ENCODE measurements around the gene PACC1. TPM values are rescaled to one million over a fixed set of nuclear protein-coding genes. Genes with fewer than 3 reads are reported as not detected.
A peak's percentile ranks its signal among the peaks of the same experiment; 100 is the strongest.

Gene PACC1
- polyA plus RNA-seq, 1 experiment: 12.7 TPM

DNA sequence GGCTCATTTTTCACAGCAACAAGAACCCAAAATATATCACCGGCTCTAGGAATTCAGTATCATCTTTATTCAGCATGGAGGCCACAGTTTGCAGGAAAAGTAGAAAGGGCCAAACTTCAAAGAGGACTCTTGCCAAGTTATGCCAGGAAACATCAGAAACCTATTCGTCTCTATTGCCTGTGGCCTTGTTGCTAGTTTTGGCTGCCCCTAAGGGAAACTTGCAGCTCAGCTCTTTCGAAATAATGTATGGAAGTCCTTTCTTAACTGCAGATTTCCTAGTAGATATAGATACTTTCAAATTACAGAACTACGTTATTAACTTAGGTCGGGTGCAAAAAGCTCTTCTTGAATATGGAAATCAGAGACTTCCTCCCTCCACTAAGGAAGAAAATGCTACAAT, 13.8 kb upstream of the PACC1 start:
- ChIA-PET CTCF (interaction anchor here (0.8 to 1.8 kb wide), 2 partner anchors 29 to 30 kb away, joined by 3 to 5 read pairs; no protein-coding TSS in a partner anchor), POLR2A (no interaction called here)
- no peak for DNase-seq (ENCODE audit: low read depth)
- H3K27me3 ChIP-seq (ENCODE audit: control insufficient read depth, insufficient read depth, low read length): peaks cover 4% of the 10 kb centered on the region; the same call in 1 of the 2 replicates
- TF ChIP-seq CTCF (IDR thresholded peaks at IDR 0.05; ENCODE audit: insufficient read depth, low read depth, low read length): no peak
- H3K36me3 ChIP-seq (ENCODE audit: control insufficient read depth, insufficient read depth, low read length): no peaks in the 10 kb centered on the region
- H3K4me3 ChIP-seq (ENCODE audit: low read depth, low read length): no peak overlapping the region

DNA sequence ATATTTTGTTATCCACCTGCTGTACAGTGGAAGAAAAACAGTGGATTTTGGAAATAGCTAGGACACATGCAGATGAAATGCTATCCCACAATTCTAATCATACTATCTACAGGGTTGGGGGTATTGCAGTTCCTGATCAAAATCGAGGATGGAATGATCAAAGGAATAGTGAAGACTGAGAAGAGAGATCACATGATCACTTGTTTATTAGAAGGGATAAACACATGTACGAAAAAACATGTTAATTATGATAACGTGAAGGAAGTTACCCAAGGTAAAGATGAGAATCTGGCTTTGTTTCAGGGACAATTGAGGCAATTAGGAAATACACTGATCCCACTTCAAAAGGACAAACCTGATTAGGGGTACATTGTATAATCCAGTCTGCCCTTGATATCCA, 9.2 kb upstream of the PACC1 start:
- ChIA-PET POLR2A (no interaction called here), CTCF (interaction anchor here (0.9 kb wide), 1 partner anchor 353 kb away, joined by 5 read pairs; no protein-coding TSS in a partner anchor)
- TF ChIP-seq CTCF (IDR thresholded peaks at IDR 0.05; ENCODE audit: insufficient read depth, low read depth, low read length): no peak
- H3K27me3 ChIP-seq (ENCODE audit: control insufficient read depth, insufficient read depth, low read length): peaks cover 5% of the 10 kb centered on the region
- DNase-seq (ENCODE audit: low read depth): no peak
- no peak overlapping the region for H3K4me3 ChIP-seq (ENCODE audit: low read depth, low read length)
- H3K36me3 ChIP-seq (ENCODE audit: control insufficient read depth, insufficient read depth, low read length): no peaks in the 10 kb centered on the region

DNA sequence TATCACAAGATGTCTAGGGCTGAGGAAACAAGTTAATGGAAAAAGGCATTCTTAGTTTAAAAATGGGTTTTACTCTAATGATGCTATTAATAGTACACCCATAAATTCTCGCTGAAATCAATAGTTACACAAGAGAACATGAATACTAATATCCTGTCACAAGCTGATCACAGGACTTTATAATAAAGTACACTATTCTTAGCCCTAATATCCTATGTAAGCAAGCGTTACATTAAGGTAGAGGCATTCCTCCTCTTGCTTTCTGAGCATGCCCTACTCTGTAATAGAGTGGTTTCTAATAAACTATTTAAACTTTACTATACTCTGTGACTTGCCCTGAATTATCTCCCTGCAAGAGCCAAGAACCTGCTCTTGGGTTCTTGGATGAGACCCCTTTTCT, 6.5 kb upstream of the PACC1 start:
- POLR2A ChIA-PET: no interaction called here
- no peak for DNase-seq (ENCODE audit: low read depth)
- Histone ChIP-seq H3K27me3 (ENCODE audit: control insufficient read depth, insufficient read depth, low read length) (peaks cover 5% of the 10 kb centered on the region), H3K4me3 (ENCODE audit: low read depth, low read length) (no peak overlapping the region), H3K36me3 (ENCODE audit: control insufficient read depth, insufficient read depth, low read length) (no peaks in the 10 kb centered on the region)
- no peak for TF ChIP-seq CTCF (IDR thresholded peaks at IDR 0.05; ENCODE audit: insufficient read depth, low read depth, low read length)
- CTCF ChIA-PET: no interaction called here

GRCh38 chr1:212415107-212415841, 588 bp upstream of the PACC1 start:
- POLR2A ChIA-PET: no interaction called here
- peak overlapping the region; percentile 93 for H3K4me3 ChIP-seq (ENCODE audit: low read depth, low read length)
- no peaks in the 10 kb centered on the region for H3K27me3 ChIP-seq (ENCODE audit: control insufficient read depth, insufficient read depth, low read length)
- CTCF ChIA-PET: interaction anchor here (1.2 kb wide), 1 partner anchor 41 kb away, joined by 3 read pairs; no protein-coding TSS in a partner anchor
- H3K36me3 ChIP-seq (ENCODE audit: control insufficient read depth, insufficient read depth, low read length): no peaks in the 10 kb centered on the region
- TF ChIP-seq CTCF (IDR thresholded peaks at IDR 0.05; ENCODE audit: insufficient read depth, low read depth, low read length): no peak
- DNase-seq (ENCODE audit: low read depth): no peak

GRCh38 chr1:212413902-212414327, 771 bp downstream of the PACC1 start:
- TF ChIP-seq CTCF (IDR thresholded peaks at IDR 0.05; ENCODE audit: insufficient read depth, low read depth, low read length): no peak
- ChIA-PET POLR2A (no interaction called here), CTCF (interaction anchor here (1.2 kb wide), 1 partner anchor 42 kb away, joined by 3 read pairs; no protein-coding TSS in a partner anchor)
- Histone ChIP-seq H3K36me3 (ENCODE audit: control insufficient read depth, insufficient read depth, low read length) (peaks cover 2% of the 10 kb centered on the region; the same call in 1 of the 2 replicates), H3K27me3 (ENCODE audit: control insufficient read depth, insufficient read depth, low read length) (no peaks in the 10 kb centered on the region), H3K4me3 (ENCODE audit: low read depth, low read length) (peak overlapping the region; percentile 93)
- no peak for DNase-seq (ENCODE audit: low read depth)
